Lower leg skin (tissue), 4 donors: Measurements from ENCODE around the gene WBP1L. TPM values are rescaled to one million over a fixed set of nuclear protein-coding genes. Genes with fewer than 3 reads are reported as not detected.

Experiments
- DNase-seq, 2 donors: peaks; one replicate each; pipeline ENCODE4 v3.0.0-alpha.2; 2019; ENCODE audit warnings: low spot score in 2 of 2
- H3K4me3 ChIP-seq: fragments of 200-600 bp; sonication (generic); 2 replicates; pipeline ENCODE4 v1.5.1; 2017; ENCODE audit warnings: mild to moderate bottlenecking, low read depth; ENCODE audit not compliant: poor library complexity, severe bottlenecking
- POLR2A ChIP-seq, 2 donors: fragments of 450-650 bp; IDR thresholded peaks; one replicate each; pipeline ENCODE4 v1.6.1; 2016 to 2017; ENCODE audit warnings: antibody characterized with exemption in 2 of 2, mild to moderate bottlenecking in 1 of 2, moderate library complexity in 1 of 2
- WGBS, 2 donors: methylation state at CpG; one replicate each; pipeline ENCODE4 v1.1.5; 2018; 5-methylcytosine and 5-hydroxymethylcytosine counted together
- intact Hi-C: fragments of 100-400 bp; cut with DNase I; formaldehyde crosslinking; loops from one replicate; pipeline ENCODE4 v1.15.0; 2023; ENCODE audit warnings: low total_unique reads
- total RNA-seq, 4 donors: library from RNA; depleted of rRNA; stranded (reverse); fragments of >200 nt; gene quantifications; one replicate each; pipeline ENCODE4 v1.1.0, GENCODE V29; 2016
- TF ChIP-seq, protein P1 (sequence below), 3 donors: fragments of 450-650 bp; IDR thresholded peaks; one replicate each; pipeline ENCODE4 v1.5.1; 2016; ENCODE audit warnings: antibody characterized with exemption in 3 of 3, mild to moderate bottlenecking in 3 of 3, moderate library complexity in 2 of 3

Gene WBP1L
- total RNA-seq, 4 donors from 2014 or later = 144 to 171 (median 163) TPM

DNA sequence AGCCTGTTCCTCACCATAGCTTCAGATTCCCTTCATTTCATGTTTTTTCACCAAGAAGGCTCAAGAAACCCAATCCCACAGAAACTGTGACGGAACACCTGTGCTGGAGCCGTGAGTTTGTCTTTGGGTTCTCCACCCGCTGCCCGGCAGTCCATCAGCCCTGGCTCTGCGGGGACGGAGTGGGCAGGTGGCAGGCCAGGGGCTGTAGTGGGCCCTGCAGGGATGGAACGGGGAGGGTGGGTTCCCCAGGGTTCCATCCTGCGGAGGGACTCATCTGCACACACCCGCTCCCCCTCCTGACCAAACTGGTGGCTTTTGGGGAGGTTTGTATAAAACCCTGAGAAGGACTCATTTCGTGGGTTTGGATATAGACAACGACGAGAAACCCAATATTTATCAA lies 78.5 kb downstream of the WBP1L start:
- no peak overlapping the region for H3K4me3 ChIP-seq
- intact Hi-C loops = no loop called here
- no peak for DNase-seq
- TF ChIP-seq POLR2A (IDR thresholded peaks at IDR 0.05) = no peak
- TF ChIP-seq, protein P1, sequence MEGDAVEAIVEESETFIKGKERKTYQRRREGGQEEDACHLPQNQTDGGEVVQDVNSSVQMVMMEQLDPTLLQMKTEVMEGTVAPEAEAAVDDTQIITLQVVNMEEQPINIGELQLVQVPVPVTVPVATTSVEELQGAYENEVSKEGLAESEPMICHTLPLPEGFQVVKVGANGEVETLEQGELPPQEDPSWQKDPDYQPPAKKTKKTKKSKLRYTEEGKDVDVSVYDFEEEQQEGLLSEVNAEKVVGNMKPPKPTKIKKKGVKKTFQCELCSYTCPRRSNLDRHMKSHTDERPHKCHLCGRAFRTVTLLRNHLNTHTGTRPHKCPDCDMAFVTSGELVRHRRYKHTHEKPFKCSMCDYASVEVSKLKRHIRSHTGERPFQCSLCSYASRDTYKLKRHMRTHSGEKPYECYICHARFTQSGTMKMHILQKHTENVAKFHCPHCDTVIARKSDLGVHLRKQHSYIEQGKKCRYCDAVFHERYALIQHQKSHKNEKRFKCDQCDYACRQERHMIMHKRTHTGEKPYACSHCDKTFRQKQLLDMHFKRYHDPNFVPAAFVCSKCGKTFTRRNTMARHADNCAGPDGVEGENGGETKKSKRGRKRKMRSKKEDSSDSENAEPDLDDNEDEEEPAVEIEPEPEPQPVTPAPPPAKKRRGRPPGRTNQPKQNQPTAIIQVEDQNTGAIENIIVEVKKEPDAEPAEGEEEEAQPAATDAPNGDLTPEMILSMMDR (IDR thresholded peaks at IDR 0.05) = no peak
- WGBS, 2 donors = 89 to 95% methylated on average over 12 of the region's 12 CpGs

DNA sequence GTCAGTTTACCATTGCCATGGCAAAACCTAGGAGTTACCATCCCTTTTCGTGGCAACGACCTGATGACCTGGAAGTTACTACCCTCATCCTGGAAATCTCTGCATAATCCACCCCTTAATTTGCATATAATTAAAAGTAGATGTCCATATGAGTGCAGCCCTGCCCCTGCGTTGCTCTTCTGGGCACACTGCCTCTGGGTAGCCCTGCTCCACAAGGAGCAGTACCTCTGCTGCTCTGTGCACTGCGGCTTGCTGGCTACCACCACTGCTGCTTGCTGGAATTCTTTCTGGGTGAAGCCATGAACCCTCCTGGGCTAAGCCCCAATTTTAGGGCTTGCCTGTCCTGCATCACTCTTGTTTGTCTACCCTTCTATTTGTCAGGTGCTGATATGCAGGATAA lies 80.9 kb downstream of the WBP1L start:
- 88 to 94% methylated on average over 4 of the region's 4 CpGs for WGBS, 2 donors
- intact Hi-C loops = no loop called here
- TF ChIP-seq, protein P1 (IDR thresholded peaks at IDR 0.05) = no peak
- no peak for TF ChIP-seq POLR2A (IDR thresholded peaks at IDR 0.05)

DNA sequence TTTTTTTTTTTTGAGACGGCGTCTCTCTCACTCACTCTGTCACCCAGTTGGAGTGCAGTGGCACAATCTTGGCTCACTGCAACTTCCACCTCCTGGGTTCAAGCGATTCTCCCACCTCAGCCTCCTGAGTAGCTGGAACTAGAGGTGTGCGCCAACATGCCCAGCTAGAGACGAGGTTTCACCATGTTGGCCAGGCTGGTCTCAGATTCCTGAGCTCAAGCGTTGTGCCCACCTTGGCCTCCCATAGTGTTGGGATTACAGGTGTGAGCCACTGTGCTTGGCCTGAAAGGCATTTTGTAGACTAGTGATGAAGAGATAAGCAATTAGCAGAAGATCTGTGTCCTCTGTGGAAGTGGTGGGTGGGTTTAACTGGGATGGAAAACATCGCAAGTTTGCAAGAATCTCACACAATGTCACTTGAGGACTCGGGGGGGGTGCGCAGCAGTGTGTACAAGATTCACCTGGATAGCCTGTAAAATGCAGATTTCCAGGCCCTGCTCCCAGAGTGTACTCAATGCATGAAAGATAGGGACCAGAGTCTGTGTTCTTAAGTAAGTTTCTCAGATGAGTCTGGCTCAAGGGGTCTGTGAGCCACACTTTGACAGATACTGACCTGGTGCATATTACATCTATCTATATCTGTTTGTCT lies 82.5 kb downstream of the WBP1L start:
- H3K4me3 ChIP-seq = no peak overlapping the region
- 91 to 92% methylated on average over 8 to 9 of the region's 9 CpGs for WGBS, 2 donors
- intact Hi-C loops = no loop called here
- DNase-seq = no peak
- no peak for TF ChIP-seq POLR2A (IDR thresholded peaks at IDR 0.05)
- TF ChIP-seq, protein P1 (IDR thresholded peaks at IDR 0.05) = no peak

More for the DNA sequence above, 80.9 kb downstream of the WBP1L start:
- H3K4me3 ChIP-seq = no peak overlapping the region
- no peak for DNase-seq

DNA sequence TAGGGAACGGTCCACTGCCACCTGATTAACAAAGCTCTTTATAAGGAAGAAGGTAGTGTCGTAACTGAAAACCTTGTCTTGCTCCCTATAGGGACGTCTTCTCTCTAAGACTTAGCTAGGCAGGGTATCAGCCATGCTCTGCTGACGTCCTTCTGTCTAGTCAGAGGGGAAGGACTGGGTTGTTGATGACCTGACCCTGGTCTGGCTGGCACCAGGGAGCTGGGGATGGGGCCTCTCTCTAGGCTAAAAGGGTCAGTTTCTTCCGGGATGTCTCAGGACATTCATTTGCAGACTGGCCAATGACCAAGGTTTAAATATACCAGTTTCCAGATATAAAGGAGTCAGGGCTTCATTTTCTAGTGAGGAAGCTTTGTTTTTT lies 83.8 kb downstream of the WBP1L start:
- no peak for TF ChIP-seq POLR2A (IDR thresholded peaks at IDR 0.05)
- TF ChIP-seq, protein P1 (IDR thresholded peaks at IDR 0.05) = no peak
- DNase-seq = no peak
- intact Hi-C loops = no loop called here
- WGBS, 2 donors = 86 to 92% methylated on average over 5 of the region's 5 CpGs
- no peak overlapping the region for H3K4me3 ChIP-seq

DNA sequence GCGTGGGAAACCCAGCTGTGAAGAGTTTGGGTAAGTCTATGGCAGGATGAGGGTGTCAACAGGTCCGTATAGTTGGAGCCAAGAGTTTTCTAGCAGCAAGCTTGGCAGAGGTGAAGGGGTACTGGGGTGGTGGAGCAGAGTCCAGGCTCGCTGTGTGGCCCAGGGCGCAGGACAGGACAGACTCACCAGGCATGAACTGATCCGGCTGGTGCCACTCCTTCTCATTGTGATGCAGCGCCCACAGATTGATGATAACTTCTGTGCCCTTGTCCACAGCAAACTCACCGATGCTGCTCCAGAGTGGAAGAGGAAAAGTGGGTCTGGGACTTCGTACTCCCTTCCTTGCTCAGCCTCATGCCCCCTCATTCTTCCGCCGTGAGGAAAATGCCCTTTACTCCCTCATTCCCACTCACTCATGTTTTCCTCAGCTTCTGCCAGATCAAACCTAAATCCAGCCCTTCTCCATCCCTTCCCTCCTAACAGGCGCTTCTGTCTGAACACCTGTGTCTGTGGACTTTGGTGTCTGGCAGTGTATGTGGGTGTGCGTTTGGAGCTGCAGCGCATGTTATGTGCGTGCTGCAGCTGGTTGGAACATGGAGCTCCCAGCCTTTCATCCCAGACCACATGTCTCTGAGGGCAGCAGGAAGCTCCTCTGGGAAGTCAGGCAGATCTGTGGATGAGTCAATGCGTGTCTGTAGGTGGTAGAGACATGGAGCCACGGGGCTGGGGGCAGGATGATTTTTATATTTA lies 87.7 kb downstream of the WBP1L start:
- TF ChIP-seq, protein P1 (IDR thresholded peaks at IDR 0.05) = no peak
- no peak for TF ChIP-seq POLR2A (IDR thresholded peaks at IDR 0.05)
- no peak for DNase-seq
- WGBS, 2 donors = 62 to 66% methylated on average over 16 of the region's 16 CpGs
- intact Hi-C loops = loop anchor here (10.0 kb wide), 1 partner anchor 73 kb away; no protein-coding TSS in a partner anchor
- no peak overlapping the region for H3K4me3 ChIP-seq
